Iris pigment epithelial cell (primary cell): ENCODE measurements around the gene SRSF5.

Source experiments
- DNase-seq: peaks from one replicate; pipeline ENCODE4 v3.0.0-alpha.2; 2011; ENCODE audit warnings: low read depth

The SRSF5 gene

DNA sequence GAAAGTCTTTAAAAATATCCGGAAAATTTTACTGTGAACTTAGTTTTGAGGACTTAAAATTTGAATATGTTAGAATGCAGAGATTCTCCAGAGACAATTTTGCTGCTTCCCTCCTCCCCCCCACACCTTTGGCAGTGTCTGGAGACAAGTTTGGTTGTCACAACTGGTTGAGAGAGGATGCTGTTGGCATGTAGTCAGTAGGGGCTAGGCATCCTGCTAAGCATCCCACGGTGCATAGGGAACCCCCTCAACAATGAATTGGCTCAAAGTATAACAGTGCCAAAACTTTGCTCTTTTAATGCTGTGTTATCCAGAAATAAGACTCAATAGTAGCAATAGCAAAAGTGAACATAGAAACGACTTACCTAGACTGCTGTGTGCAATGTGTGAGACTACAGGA, 3.6 kb downstream of the SRSF5 start:
- no peak for DNase-seq

- no peak for DNase-seq
Observed at GRCh38 chr14:69771136-69771535, 4.2 kb downstream of the SRSF5 start.

DNA sequence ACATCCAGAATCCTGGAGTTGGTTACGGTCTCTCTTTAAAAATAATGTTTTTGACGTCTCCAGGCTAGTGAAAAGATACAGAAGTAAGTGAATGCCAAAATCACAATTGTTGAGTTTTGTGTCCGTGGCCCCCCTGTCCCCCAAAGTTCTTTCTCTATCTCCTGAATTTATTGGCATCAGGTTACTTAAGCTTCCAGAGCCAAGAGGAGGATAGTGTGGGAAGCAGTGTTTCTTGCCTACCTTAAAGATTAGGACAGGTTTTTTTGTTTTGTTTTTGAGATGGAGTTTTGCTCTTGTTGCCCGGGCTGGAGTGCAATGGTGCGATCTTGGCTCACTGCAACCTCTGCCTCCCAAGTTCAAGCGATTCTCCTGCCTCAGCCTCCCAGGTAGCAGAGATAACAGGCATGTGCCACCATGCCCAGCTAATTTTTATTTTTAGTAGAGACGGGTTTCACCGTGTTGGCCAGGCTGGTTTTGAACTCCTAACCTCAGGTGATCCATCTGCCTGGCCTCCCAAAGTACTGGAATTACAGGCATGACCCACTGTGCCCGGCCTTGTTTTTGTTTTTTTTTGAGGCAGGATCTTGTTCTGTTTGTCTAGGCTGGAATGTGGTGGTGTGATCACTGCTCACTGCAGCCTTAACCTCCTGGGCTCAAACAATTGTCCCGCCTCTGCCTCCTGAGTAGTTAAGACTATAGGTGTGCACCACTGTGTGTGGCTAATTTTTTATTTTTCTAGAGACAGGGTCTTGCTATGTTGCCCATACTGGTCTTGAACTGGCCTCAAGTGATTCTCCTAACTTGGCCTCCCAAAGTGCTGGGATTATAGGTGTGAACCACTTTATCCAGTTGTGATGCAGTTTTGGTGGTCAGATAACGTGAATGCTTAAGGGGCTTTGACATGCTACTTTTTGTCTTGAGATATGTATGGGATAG, 5.4 kb downstream of the SRSF5 start:
- no peak for DNase-seq

- DNase-seq, result no peak
Observed at GRCh38 chr14:69773571-69774276, 6.8 kb downstream of the SRSF5 start.

- no peak for DNase-seq
Observed at GRCh38 chr14:69775012-69775411, 8.1 kb downstream of the SRSF5 start.

DNA sequence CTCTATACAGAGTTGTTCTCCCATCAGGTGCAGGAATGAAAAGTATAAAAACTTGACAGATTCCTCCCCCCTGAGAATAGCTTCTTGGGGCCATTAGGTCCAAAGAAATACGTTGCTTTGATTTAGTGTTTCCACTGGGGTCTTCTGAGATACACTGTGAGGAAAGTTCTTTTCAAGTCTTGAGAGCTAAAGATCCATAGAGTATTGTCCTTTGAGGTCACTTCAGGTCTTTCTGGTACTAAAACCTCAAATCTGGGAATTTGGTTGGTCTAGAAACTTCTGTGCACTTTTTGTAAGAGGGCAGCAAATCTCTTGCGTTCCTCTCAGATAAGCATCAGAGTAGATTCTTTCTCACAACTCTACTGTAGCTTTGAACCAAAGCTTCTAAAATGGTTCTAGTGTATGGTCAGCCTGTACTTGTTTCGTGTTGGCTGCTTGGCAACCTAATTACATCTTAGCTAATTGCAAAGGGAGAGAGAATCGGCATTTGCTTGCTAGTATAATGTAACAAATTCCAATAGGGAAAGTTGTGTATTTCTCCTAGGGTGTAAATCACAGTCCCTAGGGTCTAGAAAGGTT, 10.0 kb downstream of the SRSF5 start:
- DNase-seq, result no peak

- DNase-seq, result no peak
Observed at GRCh38 chr14:69779088-69779487, 12.1 kb downstream of the SRSF5 start.

GRCh38 chr14:69780092-69780491, 13.2 kb downstream of the SRSF5 start:
- DNase-seq, result no peak

DNA sequence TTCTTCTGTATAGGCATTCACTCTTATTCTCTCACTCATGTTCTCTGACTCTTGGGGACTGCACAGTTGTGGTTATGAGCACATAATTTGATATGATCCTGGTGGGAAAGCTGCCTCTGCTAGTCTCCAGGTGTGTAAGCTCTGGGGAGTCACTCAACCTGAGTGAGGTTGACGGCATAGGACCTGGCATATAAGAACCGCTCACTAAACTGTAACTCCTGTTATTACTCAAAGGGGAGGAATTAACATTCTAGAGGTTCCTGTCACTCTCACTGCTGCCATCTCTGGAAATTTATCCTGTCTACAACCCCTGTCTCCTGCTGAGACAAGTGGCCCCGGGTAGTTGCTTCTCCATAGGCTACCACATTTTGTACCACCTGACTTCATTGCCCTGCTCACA, 14.0 kb downstream of the SRSF5 start:
- no peak for DNase-seq

GRCh38 chr14:69784942-69785341, 18.0 kb downstream of the SRSF5 start:
- no peak for DNase-seq

GRCh38 chr14:69786603-69787002, 19.7 kb downstream of the SRSF5 start:
- no peak for DNase-seq

- DNase-seq, result no peak
Observed at GRCh38 chr14:69789118-69789640, 22.2 kb downstream of the SRSF5 start.

GRCh38 chr14:69792887-69793421, 26.0 kb downstream of the SRSF5 start:
- DNase-seq, result no peak

- DNase-seq, result no peak
Observed at GRCh38 chr14:69794791-69795190, 27.8 kb downstream of the SRSF5 start.

DNA sequence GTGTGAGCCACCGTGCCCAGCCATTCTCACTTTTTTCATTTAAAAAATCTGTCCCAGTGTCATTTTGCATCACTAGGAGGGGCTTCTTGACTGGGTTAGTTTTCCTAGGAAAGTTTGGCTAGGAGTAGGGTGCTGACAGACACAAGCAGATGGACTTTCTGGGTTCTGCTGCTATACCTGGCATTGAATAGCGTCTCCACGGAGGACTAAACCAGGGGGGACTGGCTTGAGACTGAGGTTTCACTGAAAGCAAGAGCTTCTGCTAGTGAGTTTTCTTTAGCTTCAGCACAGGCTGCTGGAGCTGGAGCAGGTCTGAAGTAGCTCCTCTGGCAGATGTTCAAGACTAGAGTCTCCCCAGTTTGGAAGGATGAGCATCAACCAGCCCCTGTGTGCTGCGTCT, 28.7 kb downstream of the SRSF5 start:
- DNase-seq, result no peak

GRCh38 chr14:69796797-69797500, 30.0 kb downstream of the SRSF5 start, which contains the start of gene SLC10A1:
TSS of gene SLC10A1 (minus strand) at chr14:69797241. CDS start at chr14:69797155, 86 bp downstream.
- DNase-seq, result peak; percentile 23

DNA sequence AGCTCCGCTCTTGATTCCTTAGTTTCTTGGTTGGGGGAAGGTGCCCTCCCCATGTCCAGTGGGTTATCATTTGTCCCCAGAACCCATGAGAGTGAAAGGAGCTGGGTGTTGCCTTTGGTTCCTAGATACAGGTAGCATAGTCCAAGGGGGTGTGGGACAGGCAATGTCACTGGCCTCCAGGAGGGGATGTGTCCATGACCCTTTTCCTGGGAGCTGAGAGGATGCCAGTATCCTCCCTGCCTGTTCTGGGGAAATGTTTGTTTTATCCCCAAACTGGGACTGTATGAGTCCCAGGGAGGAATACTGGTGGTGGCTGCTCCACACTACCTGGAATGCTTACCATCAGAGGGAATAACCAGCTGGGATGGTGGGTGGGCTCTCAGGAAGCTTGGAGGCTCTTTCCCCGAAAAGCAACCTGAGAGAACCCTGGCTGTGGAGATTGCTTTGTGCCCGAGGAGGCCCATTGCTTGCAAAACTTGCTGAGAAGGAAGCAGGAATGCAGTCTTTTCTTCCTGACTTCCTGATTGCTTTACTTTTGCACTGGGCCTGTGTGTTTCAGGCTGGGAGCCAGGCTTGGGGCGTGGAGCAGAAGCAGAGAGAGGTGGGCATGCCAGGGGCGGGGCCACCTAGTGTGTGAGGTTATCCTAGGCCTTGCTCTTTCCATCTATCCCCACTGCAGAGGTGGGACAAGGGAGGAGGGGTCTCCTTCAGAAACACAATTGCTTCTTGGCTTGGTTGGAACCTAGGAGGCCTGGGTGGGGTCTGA, 30.8 kb downstream of the SRSF5 start:
- no peak for DNase-seq

GRCh38 chr14:69798339-69798735, 31.4 kb downstream of the SRSF5 start:
- DNase-seq, result no peak

DNA sequence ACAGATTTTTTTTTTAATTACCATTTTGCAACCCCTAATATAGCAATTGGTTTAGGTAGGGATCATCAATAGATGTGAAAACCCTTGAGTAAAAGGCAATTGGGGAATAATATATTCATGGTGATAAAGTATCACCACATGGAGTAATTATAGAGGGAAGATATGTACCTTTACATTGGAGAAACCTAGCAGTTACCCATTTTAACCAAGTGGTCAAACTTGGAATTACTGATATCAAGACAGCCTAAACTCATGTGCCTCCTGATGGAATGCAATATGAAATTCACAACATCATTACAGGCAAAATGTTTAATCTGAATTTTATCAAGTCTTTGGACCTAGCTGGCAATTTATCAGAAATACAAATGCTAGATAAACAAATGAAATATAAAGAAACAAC, 36.8 kb downstream of the SRSF5 start:
- DNase-seq, result no peak

- no peak for DNase-seq
Observed at GRCh38 chr14:69804902-69805301, 38.0 kb downstream of the SRSF5 start.

GRCh38 chr14:69807192-69807591, 40.2 kb downstream of the SRSF5 start:
- no peak for DNase-seq
